GM12878 (cell line): ENCODE results near the gene CNNM2. TPM values are rescaled to one million over a fixed set of nuclear protein-coding genes. Genes with fewer than 3 reads are reported as not detected.

Experiments used
- ATAC-seq: fragments of 200-7000 bp; cut with Tn5 transposase; 3 replicates; pipeline ENCODE4 v1.9.1; 2020; ENCODE audit warnings: mild to moderate bottlenecking, moderate library complexity
- BruUV-seq: library from RNA; stranded (reverse); fragments of 400-500 nt; replicated peaks from 2 replicates; lab custom pipeline; 2021; lab: Mats Ljungman, UMichigan
- CTCF ChIA-PET: fragments of 300-600 bp; sonication (Branson Sonifier 250); formaldehyde crosslinking; extraction: SDS; loops from one replicate; lab custom pipeline; 2021; ENCODE audit warnings: inconsistent platforms; lab: Yijun Ruan, JAX
- POLR2A ChIA-PET: fragments of 350-600 bp; formaldehyde crosslinking; extraction: SDS; loops from one replicate; lab custom pipeline; 2021; ENCODE audit warnings: inconsistent platforms; lab: Charles Lee
- RAD21 ChIA-PET: fragments of 300-600 bp; sonication (Branson Sonifier 250); formaldehyde crosslinking; loops from one replicate; lab custom pipeline; 2023; ENCODE audit warnings: antibody characterized with exemption; ENCODE audit not compliant: unreplicated experiment; lab: Charles Lee
- SMC1A ChIA-PET: fragments of 300-600 bp; sonication (Branson Sonifier 250); formaldehyde crosslinking; loops from one replicate; lab custom pipeline; 2023; ENCODE audit not compliant: unreplicated experiment, uncharacterized antibody; lab: Charles Lee
- DNase-seq: peaks from one replicate; pipeline ENCODE4 v3.0.0-alpha.2; 2011; ENCODE audit warnings: low read depth, low spot score
- FAIRE-seq: peaks from 3 replicates; lab custom pipeline; 2011; peaks lifted over from hg19 to GRCh38; lab: Jason Lieb, UNC
- H2AFZ ChIP-seq: 2 replicates; pipeline ENCODE4 v1.6.0; 2011; ENCODE audit warnings: low read depth, low read length, control low read depth; ENCODE audit not compliant: control insufficient read depth
- H3K27ac ChIP-seq: 2 replicates; pipeline ENCODE4 v1.5.1; 2011; ENCODE audit warnings: control low read depth; ENCODE audit not compliant: control insufficient read depth, insufficient read depth
- H3K27me3 ChIP-seq, 2 experiments: replicated peaks in 1 of 2; 2 replicates each; pipeline versions ENCODE4 v1.6.0 to v1.6.1; 2011; ENCODE audit warnings: low read length in 1 of 2; ENCODE audit not compliant: control insufficient read depth in 2 of 2, insufficient read depth in 2 of 2
- H3K36me3 ChIP-seq, 2 experiments: 2 replicates each; pipeline ENCODE4 v1.5.1; 2011; ENCODE audit warnings: low read length in 1 of 2; ENCODE audit not compliant: control insufficient read depth in 2 of 2, insufficient read depth in 2 of 2
- H3K4me1 ChIP-seq: 2 replicates; pipeline ENCODE4 v1.6.1; 2011; ENCODE audit warnings: mild to moderate bottlenecking, low read length, moderate library complexity, mixed read lengths; ENCODE audit not compliant: control insufficient read depth, insufficient read depth
- H3K4me2 ChIP-seq: 2 replicates; pipeline ENCODE4 v1.6.0; 2011; ENCODE audit warnings: control low read depth; ENCODE audit not compliant: control insufficient read depth, insufficient read depth
- H3K4me3 ChIP-seq: fragments of 200-600 bp; sonication (generic); 2 replicates; pipeline ENCODE4 v1.5.1; 2016
- H3K79me2 ChIP-seq: 2 replicates; pipeline ENCODE4 v1.6.0; 2011; ENCODE audit warnings: low read length; ENCODE audit not compliant: control insufficient read depth, insufficient read depth
- H3K9ac ChIP-seq: 2 replicates; pipeline ENCODE4 v1.8.0; 2011; ENCODE audit warnings: low read length, control low read depth, mixed read lengths; ENCODE audit not compliant: control insufficient read depth, insufficient read depth
- H3K9me3 ChIP-seq: replicated peaks from 3 replicates; pipeline ENCODE4 v1.5.1; 2011; ENCODE audit warnings: mild to moderate bottlenecking, low read length; ENCODE audit not compliant: control insufficient read depth, insufficient read depth
- H4K20me1 ChIP-seq: 2 replicates; pipeline ENCODE4 v1.6.0; 2011; ENCODE audit not compliant: control insufficient read depth, insufficient read depth
- BACH1 ChIP-seq: fragments of 450-650 bp; IDR thresholded peaks from 2 replicates; pipeline ENCODE4 v1.6.1; 2017; ENCODE audit warnings: mild to moderate bottlenecking, borderline replicate concordance
- EED ChIP-seq: sonication (generic); IDR thresholded peaks from 2 replicates; pipeline ENCODE4 v1.6.1; 2016; ENCODE audit warnings: antibody characterized with exemption, low read depth
- MYC ChIP-seq: IDR thresholded peaks from 2 replicates; pipeline ENCODE4 v1.6.1; 2011; ENCODE audit warnings: mild to moderate bottlenecking, low read length, moderate library complexity, inconsistent platforms; ENCODE audit not compliant: insufficient read depth, insufficient replicate concordance, insufficient read length, severe bottlenecking
- PML ChIP-seq: IDR thresholded peaks from 2 replicates; pipeline ENCODE4 v1.6.1; 2012; ENCODE audit warnings: low read length, inconsistent platforms
- ZNF24 ChIP-seq: fragments of 450-650 bp; IDR thresholded peaks from 2 replicates; pipeline ENCODE4 v1.6.1; 2017; ENCODE audit warnings: antibody characterized with exemption, mild to moderate bottlenecking
- ZZZ3 ChIP-seq: IDR thresholded peaks from 2 replicates; pipeline ENCODE4 v1.6.1; 2011; ENCODE audit warnings: low read depth; ENCODE audit not compliant: control insufficient read depth, insufficient read length
- WGBS: methylation state at CpG from one replicate; pipeline ENCODE4 v1.1.6; 2016; ENCODE audit warnings: low lambda C conversion rate; ENCODE audit not compliant: insufficient replicate concordance, insufficient coverage; ENCODE audit errors: missing lambda C conversion rate; 5-methylcytosine and 5-hydroxymethylcytosine counted together
- in situ Hi-C: fragments of 300-500 bp; cut with MboI; formaldehyde crosslinking; loops from 9 replicates; pipeline ENCODE4 v1.14.3; 2018; ENCODE audit warnings: mixed read lengths
- intact Hi-C: fragments of 100-400 bp; cut with micrococcal nuclease; formaldehyde crosslinking; loops from one replicate; pipeline ENCODE4 v1.14.2; 2022; ENCODE audit not compliant: unreplicated experiment
- polyA plus RNA-seq, 11 experiments: library from polyadenylated mRNA; depleted of rRNA in 4 of 11; unstranded in 6 of 11; stranded (reverse) in 5 of 11; fragments of >200 nt; fragmentation: Nextera tagmentation in 4 of 11; fragmentation: Illumina TruSeq in 1 of 11; extraction: Ambion mirVana in 4 of 11; extraction: Trizol in 1 of 11; gene quantifications; 1 replicate in 1 of 11; 2 replicates in 10 of 11; pipeline versions ENCODE4 v1.2.1 to v1.2.3, GENCODE V29; 2011 to 2016; ENCODE audit warnings: inconsistent platforms in 2 of 11, missing spikeins in 2 of 11, low read depth in 1 of 11
- total RNA-seq, 4 experiments: library from RNA; depleted of rRNA in 3 of 4; stranded (reverse); fragments of >200 nt in 3 of 4; fragmentation: Illumina TruSeq in 1 of 4; extraction: Trizol in 1 of 4; gene quantifications; 2 replicates each; pipeline versions ENCODE4 v1.2.1 to v1.2.3, GENCODE V29; 2013 to 2021
- TF ChIP-seq, protein P1 (sequence below), 3 experiments: IDR thresholded peaks in 2 of 3; conservative IDR thresholded peaks in 1 of 3; 2 replicates each; pipeline ENCODE4 v1.5.1; 2011; ENCODE audit warnings: low read depth in 3 of 3, low read length in 3 of 3, mild to moderate bottlenecking in 3 of 3, control low read depth in 2 of 3, moderate library complexity in 2 of 3, inconsistent platforms in 1 of 3, mixed read lengths in 1 of 3; ENCODE audit not compliant: control insufficient read depth in 2 of 3, insufficient read depth in 1 of 3; ENCODE audit errors: extremely low read depth in 1 of 3

Gene CNNM2
- total and polyA plus RNA-seq, 10 of the 15 experiments (the other 5 are each of a cell fraction or from before 2014, with no cell fraction given) = 0.18 to 7.3 (median 2.5) TPM

DNA sequence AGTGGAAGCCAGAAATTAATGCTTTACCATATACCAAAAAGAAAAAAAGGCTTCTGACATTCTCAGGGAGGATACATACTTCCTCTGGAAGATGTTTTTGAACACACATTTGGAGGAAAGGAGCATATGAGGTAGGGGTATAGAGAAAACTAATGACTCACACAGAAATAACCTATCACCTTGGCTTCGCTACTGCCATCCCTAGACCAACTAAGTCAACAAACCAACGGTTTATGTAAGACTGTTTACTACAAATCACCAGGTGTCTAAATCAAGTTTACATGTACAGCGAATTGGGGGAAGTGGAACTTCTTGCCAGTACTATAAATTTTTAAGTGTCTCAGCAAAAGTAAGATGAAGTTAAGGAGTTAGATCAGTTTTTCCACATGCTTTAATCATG, 178.0 kb downstream of the CNNM2 start:
- Histone ChIP-seq H3K27ac (no peak overlapping the region), H3K4me2 (no peak overlapping the region), H4K20me1 (no peaks in the 10 kb centered on the region), H2AFZ (no peak overlapping the region), H3K4me1 (no peaks in the 10 kb centered on the region), H3K4me3 (no peak overlapping the region), H3K9me3 (no peaks in the 10 kb centered on the region), H3K9ac (no peak overlapping the region), H3K36me3 (peaks cover 3 to 33% of the 10 kb centered on the region in 2 experiments), H3K79me2 (no peaks in the 10 kb centered on the region), H3K27me3 (no peaks in the 10 kb centered on the region)
- TF ChIP-seq, protein P1, sequence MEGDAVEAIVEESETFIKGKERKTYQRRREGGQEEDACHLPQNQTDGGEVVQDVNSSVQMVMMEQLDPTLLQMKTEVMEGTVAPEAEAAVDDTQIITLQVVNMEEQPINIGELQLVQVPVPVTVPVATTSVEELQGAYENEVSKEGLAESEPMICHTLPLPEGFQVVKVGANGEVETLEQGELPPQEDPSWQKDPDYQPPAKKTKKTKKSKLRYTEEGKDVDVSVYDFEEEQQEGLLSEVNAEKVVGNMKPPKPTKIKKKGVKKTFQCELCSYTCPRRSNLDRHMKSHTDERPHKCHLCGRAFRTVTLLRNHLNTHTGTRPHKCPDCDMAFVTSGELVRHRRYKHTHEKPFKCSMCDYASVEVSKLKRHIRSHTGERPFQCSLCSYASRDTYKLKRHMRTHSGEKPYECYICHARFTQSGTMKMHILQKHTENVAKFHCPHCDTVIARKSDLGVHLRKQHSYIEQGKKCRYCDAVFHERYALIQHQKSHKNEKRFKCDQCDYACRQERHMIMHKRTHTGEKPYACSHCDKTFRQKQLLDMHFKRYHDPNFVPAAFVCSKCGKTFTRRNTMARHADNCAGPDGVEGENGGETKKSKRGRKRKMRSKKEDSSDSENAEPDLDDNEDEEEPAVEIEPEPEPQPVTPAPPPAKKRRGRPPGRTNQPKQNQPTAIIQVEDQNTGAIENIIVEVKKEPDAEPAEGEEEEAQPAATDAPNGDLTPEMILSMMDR (IDR thresholded peaks at IDR 0.05 in 2 of 3, conservative IDR thresholded peaks at IDR 0.05 in 1 of 3; ENCODE audit: control insufficient read depth in 2 of 3, extremely low read depth in 1 of 3, insufficient read depth in 1 of 3, low read depth in 3 of 3, low read length in 3 of 3) = no peak
- no peak for TF ChIP-seq BACH1
- no peak for TF ChIP-seq EED
- no peak for TF ChIP-seq ZNF24
- TF ChIP-seq PML = no peak
- TF ChIP-seq MYC = no peak
- TF ChIP-seq ZZZ3 = no peak
- in situ Hi-C loops (no loop called here), intact Hi-C loops (no loop called here)
- 94% methylated on average over 3 of the region's 3 CpGs for WGBS
- DNase-seq = no peak
- no peak for ATAC-seq
- BruUV-seq = no TSS peak
- SMC1A ChIA-PET = interaction anchor here (1.0 to 2.0 kb wide), 3 partner anchors 9 to 148 kb away, joined by 4 to 6 read pairs (median 4); no protein-coding TSS in a partner anchor
- FAIRE-seq = no peak
- CTCF ChIA-PET = interaction anchor here (1.0 kb wide), 1 partner anchor 238 kb away, joined by 3 read pairs; no protein-coding TSS in a partner anchor
- POLR2A ChIA-PET = no interaction called here
- RAD21 ChIA-PET = no interaction called here
